GM18498 (cell line): ENCODE data around the gene PBRM1.

ENCODE experiments used
- ATAC-seq: cut with Tn5 transposase; IDR thresholded peaks from one replicate; pipeline ENCODE4 v1.9.1; 2021; ENCODE audit warnings: mild to moderate bottlenecking, moderate library complexity; ENCODE audit not compliant: unreplicated experiment

The PBRM1 gene

GRCh38 chr3:52537726-52538421 lies 147.8 kb downstream of the PBRM1 start:
- ATAC-seq = no peak

GRCh38 chr3:52537165-52537620 lies 148.5 kb downstream of the PBRM1 start:
- no peak for ATAC-seq

GRCh38 chr3:52536369-52537164 lies 149.1 kb downstream of the PBRM1 start, which contains the start of gene UQCC5:
Gene UQCC5, plus strand, starts transcription at chr3:52536605. Its CDS starts 151 bp downstream, at chr3:52536756.
- peak; percentile 84 for ATAC-seq

- no peak for ATAC-seq
Measured at GRCh38 chr3:52536112-52536368, 149.7 kb downstream of the PBRM1 start.

- ATAC-seq = no peak
Measured at GRCh38 chr3:52535411-52536111, 150.2 kb downstream of the PBRM1 start.

- ATAC-seq = no peak
Measured at GRCh38 chr3:52534281-52535183, 151.2 kb downstream of the PBRM1 start.

GRCh38 chr3:52533623-52534280 lies 152.0 kb downstream of the PBRM1 start, which contains the start of gene NT5DC2:
Gene NT5DC2, minus strand, starts transcription at chr3:52533857. Its CDS starts 120 bp downstream, at chr3:52533737.
- peak; percentile 38 for ATAC-seq

- ATAC-seq = peak; percentile 0
Measured at GRCh38 chr3:52532838-52533622, 152.7 kb downstream of the PBRM1 start.

- ATAC-seq = no peak
Measured at GRCh38 chr3:52532517-52532837, 153.2 kb downstream of the PBRM1 start.

- ATAC-seq = no peak
Measured at GRCh38 chr3:52531860-52532516, 153.7 kb downstream of the PBRM1 start.

GRCh38 chr3:52530918-52531826 lies 154.5 kb downstream of the PBRM1 start:
- no peak for ATAC-seq

GRCh38 chr3:52529376-52530333 lies 156.1 kb downstream of the PBRM1 start:
- no peak for ATAC-seq

- no peak for ATAC-seq
Measured at GRCh38 chr3:52528586-52529375, 156.9 kb downstream of the PBRM1 start.

- no peak for ATAC-seq
Measured at GRCh38 chr3:52527732-52528585, 157.8 kb downstream of the PBRM1 start.
